HCT116 (cell line): Measurements from ENCODE around the gene AURKA. TPM values are rescaled to one million over a fixed set of nuclear protein-coding genes. Genes with fewer than 3 reads are reported as not detected.

Source experiments
- ATAC-seq: fragments of 200-7000 bp; cut with Tn5 transposase; 2 replicates; pipeline ENCODE4 v1.9.1; 2020; ENCODE audit warnings: mild to moderate bottlenecking, moderate library complexity
- BruUV-seq: library from RNA; stranded (reverse); fragments of 400-500 nt; replicated peaks from 2 replicates; lab custom pipeline; 2021; lab: Mats Ljungman, UMichigan
- CTCF ChIA-PET: fragments of 300-600 bp; sonication (Branson Sonifier 250); formaldehyde crosslinking; loops from one replicate; lab custom pipeline; 2021; ENCODE audit warnings: antibody characterized with exemption; lab: Charles Lee
- POLR2A ChIA-PET: fragments of 300-600, 350-600 bp; sonication (Branson Sonifier 250); formaldehyde crosslinking; loops from one replicate; lab custom pipeline; 2021; ENCODE audit warnings: antibody characterized with exemption; lab: Charles Lee
- RAD21 ChIA-PET, 2 experiments: fragments of 300-600 bp; sonication (Branson Sonifier 250); formaldehyde crosslinking; loops; one replicate each; lab custom pipeline; 2023; ENCODE audit warnings: low total read pairs in 2 of 2; ENCODE audit not compliant: uncharacterized antibody in 2 of 2, unreplicated experiment in 2 of 2, low non-redundant PET in 1 of 2; lab: Charles Lee
- DNase-seq: peaks from one replicate; pipeline ENCODE4 v3.0.0-alpha.2; 2010; ENCODE audit warnings: low read depth, low spot score
- H2AFZ ChIP-seq: fragments of 200-600 bp; shearing (Covaris generic), sonication (generic); 2 replicates; pipeline ENCODE4 v1.6.1; 2017; ENCODE audit warnings: low read depth, mixed run types, mixed read lengths, antibody characterized with exemption, low read length; ENCODE audit not compliant: poor library complexity, severe bottlenecking
- H3K27ac ChIP-seq: 2 replicates; pipeline ENCODE4 v1.5.1; 2012; ENCODE audit warnings: low read depth, low read length
- H3K27me3 ChIP-seq: fragments of 200-600 bp; sonication (generic); 2 replicates; pipeline ENCODE4 v1.6.1; 2016; ENCODE audit warnings: mixed run types, low read length, mixed read lengths; ENCODE audit not compliant: insufficient read depth
- H3K36me3 ChIP-seq, 2 experiments: fragments of 200-500 bp in 1 of 2; fragments of 200-600 bp in 1 of 2; sonication (Bioruptor generic) in 1 of 2; sonication (generic) in 1 of 2; 2 replicates each; pipeline versions ENCODE4 v1.5.1 to v1.6.1; 2014 to 2016; ENCODE audit warnings: low read length in 2 of 2, inconsistent platforms in 1 of 2, mixed read lengths in 1 of 2, mixed run types in 1 of 2; ENCODE audit not compliant: insufficient read depth in 2 of 2, control insufficient read depth in 1 of 2
- H3K4me1 ChIP-seq, 2 experiments: fragments of 200-600 bp in 1 of 2; sonication (generic) in 1 of 2; 2 replicates each; pipeline versions ENCODE4 v1.5.1 to v1.6.1; 2012 to 2017; ENCODE audit warnings: low read length in 2 of 2, inconsistent platforms in 1 of 2, mild to moderate bottlenecking in 1 of 2, mixed read lengths in 1 of 2, mixed run types in 1 of 2, moderate library complexity in 1 of 2; ENCODE audit not compliant: insufficient read depth in 2 of 2, control insufficient read depth in 1 of 2
- H3K4me2 ChIP-seq: fragments of 200-600 bp; sonication (generic); 2 replicates; pipeline ENCODE4 v1.6.1; 2017; ENCODE audit warnings: mixed run types, low read length, mixed read lengths
- H3K4me3 ChIP-seq, 2 experiments: fragments of 200-600 bp in 1 of 2; sonication (generic) in 1 of 2; replicated peaks in 1 of 2; 2 replicates each; pipeline ENCODE4 v1.5.1; 2011 to 2016; ENCODE audit warnings: low read length in 2 of 2, control low read depth in 1 of 2, low read depth in 1 of 2, mild to moderate bottlenecking in 1 of 2, mixed read lengths in 1 of 2, mixed run types in 1 of 2
- H3K79me2 ChIP-seq: fragments of 200-600 bp; sonication (generic); 2 replicates; pipeline ENCODE4 v1.6.1; 2017; ENCODE audit warnings: mild to moderate bottlenecking, mixed run types, low read length, moderate library complexity, mixed read lengths; ENCODE audit not compliant: insufficient read depth
- H3K9ac ChIP-seq: fragments of 200-600 bp; sonication (generic); 2 replicates; pipeline ENCODE4 v1.6.1; 2016; ENCODE audit warnings: low read length, mixed read lengths
- H3K9me2 ChIP-seq: fragments of 200-600 bp; sonication (generic), shearing (Covaris generic); 2 replicates; pipeline ENCODE4 v1.6.1; 2017; ENCODE audit warnings: mixed run types, mild to moderate bottlenecking, moderate library complexity; ENCODE audit not compliant: insufficient read depth
- H3K9me3 ChIP-seq, 2 experiments: fragments of 200-500 bp in 1 of 2; fragments of 200-600 bp in 1 of 2; sonication (Bioruptor generic) in 1 of 2; sonication (generic) in 1 of 2; 2 replicates each; pipeline ENCODE4 v1.6.1; 2014 to 2017; ENCODE audit warnings: low read length in 2 of 2, mixed read lengths in 2 of 2, inconsistent platforms in 1 of 2, low read depth in 1 of 2, mild to moderate bottlenecking in 1 of 2, mixed run types in 1 of 2, moderate library complexity in 1 of 2; ENCODE audit not compliant: control insufficient read depth in 1 of 2, insufficient read depth in 1 of 2
- H4K20me1 ChIP-seq: fragments of 200-600 bp; sonication (generic), shearing (Covaris generic); 2 replicates; pipeline ENCODE4 v1.6.1; 2017; ENCODE audit warnings: mixed run types, mild to moderate bottlenecking, moderate library complexity; ENCODE audit not compliant: insufficient read depth
- CBX3 ChIP-seq: IDR thresholded peaks from 2 replicates; pipeline ENCODE4 v1.6.1; 2012; ENCODE audit warnings: low read depth
- POLR2AphosphoS5 ChIP-seq: IDR thresholded peaks from 2 replicates; pipeline ENCODE4 v1.6.1; 2011; ENCODE audit warnings: mild to moderate bottlenecking, low read depth, low read length, moderate library complexity
- RAD21 ChIP-seq: IDR thresholded peaks from 2 replicates; pipeline ENCODE4 v1.6.1; 2012; ENCODE audit warnings: low read depth, mild to moderate bottlenecking
- TCF7L2 ChIP-seq: IDR thresholded peaks from 2 replicates; pipeline ENCODE4 v1.7.0; 2011; ENCODE audit warnings: borderline replicate concordance, inconsistent platforms; ENCODE audit not compliant: insufficient read depth, insufficient read length; ENCODE audit errors: extremely low read depth
- YY1 ChIP-seq: IDR thresholded peaks from 2 replicates; pipeline ENCODE4 v1.6.1; 2011; ENCODE audit warnings: low read length, low read depth, moderate library complexity, mild to moderate bottlenecking; ENCODE audit not compliant: insufficient replicate concordance; ENCODE audit errors: extremely low read depth
- ZBTB33 ChIP-seq: IDR thresholded peaks from 2 replicates; pipeline ENCODE4 v1.6.1; 2011; ENCODE audit warnings: mild to moderate bottlenecking, low read length, moderate library complexity; ENCODE audit not compliant: insufficient replicate concordance; ENCODE audit errors: extremely low read depth
- ZFX ChIP-seq: fragments of 450-650 bp; IDR thresholded peaks from 2 replicates; pipeline ENCODE4 v1.6.1; 2017
- ZNF274 ChIP-seq: fragments of 200-500 bp; sonication (Bioruptor generic); IDR thresholded peaks from 2 replicates; pipeline ENCODE4 v1.6.1; 2014; ENCODE audit warnings: mild to moderate bottlenecking, low read depth, low read length, inconsistent platforms
- intact Hi-C: fragments of 100-400 bp; cut with micrococcal nuclease; formaldehyde crosslinking; loops from 2 replicates; pipeline ENCODE4 v1.10.0; 2022
- total RNA-seq: library from RNA; stranded (reverse); gene quantifications from one replicate; pipeline ENCODE4 v1.2.1, GENCODE V29; 2021; ENCODE audit not compliant: unreplicated experiment
- TF ChIP-seq, protein P1 (sequence below), 3 experiments: fragments of 200-600 bp in 1 of 3; sonication (generic) in 1 of 3; IDR thresholded peaks in 2 of 3; conservative IDR thresholded peaks in 1 of 3; 2 replicates each; pipeline ENCODE4 v1.5.1; 2012 to 2017; ENCODE audit warnings: low read depth in 2 of 3, low read length in 2 of 3, antibody characterized with exemption in 1 of 3, borderline replicate concordance in 1 of 3, control low read depth in 1 of 3, mild to moderate bottlenecking in 1 of 3, mixed read lengths in 1 of 3, mixed run types in 1 of 3, moderate library complexity in 1 of 3; ENCODE audit not compliant: insufficient read depth in 1 of 3

Gene AURKA
- total RNA-seq, 1 experiment from 2014 or later = 80.1 TPM

DNA sequence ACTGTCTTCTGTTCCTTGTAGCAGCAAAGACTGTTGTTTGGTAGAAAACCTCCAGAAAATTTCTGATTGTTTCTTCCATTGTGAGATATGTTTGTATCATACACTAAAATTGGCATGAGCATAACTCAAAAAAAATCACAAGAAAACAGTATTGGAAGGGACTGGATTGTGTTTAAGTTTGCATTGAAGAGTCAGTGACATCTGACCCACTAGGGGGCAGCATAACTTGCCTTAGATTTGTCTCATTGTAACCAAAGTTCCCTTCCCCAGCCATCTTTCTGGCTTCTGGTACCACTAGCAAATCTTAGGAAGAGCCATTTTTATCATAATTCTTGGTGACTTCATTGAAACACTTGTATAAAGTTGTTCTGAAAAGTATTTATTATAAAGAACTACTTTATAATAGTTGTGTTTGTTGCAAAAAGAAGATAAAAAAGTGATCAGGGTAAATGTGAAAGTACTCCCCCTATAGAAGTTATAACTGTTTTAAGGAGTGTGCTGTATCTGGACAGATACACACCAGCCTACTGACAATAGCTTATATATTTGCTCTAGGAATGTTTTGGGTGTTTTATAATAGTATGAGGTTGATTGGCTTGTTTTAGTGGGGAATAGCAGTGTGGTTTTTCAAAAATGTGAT lies 8.1 kb upstream of the AURKA start:
- no peak overlapping the region for H3K27ac ChIP-seq
- no peaks in the 10 kb centered on the region for H3K27me3 ChIP-seq
- H3K9ac ChIP-seq = no peak overlapping the region
- BruUV-seq = no TSS peak
- ATAC-seq (peak; percentile 81), DNase-seq (peak; percentile 51)
- no peaks in the 10 kb centered on the region for H3K9me2 ChIP-seq
- ChIA-PET CTCF (no interaction called here), RAD21 (no interaction called here), POLR2A (no interaction called here)
- peaks cover 70 to 83% of the 10 kb centered on the region in 2 experiments for H3K36me3 ChIP-seq
- H3K4me1 ChIP-seq = no peaks in the 10 kb centered on the region
- intact Hi-C loops = loop anchor here (2.0 kb wide), 1 partner anchor 177 kb away; no protein-coding TSS in a partner anchor
- H2AFZ ChIP-seq = no peak overlapping the region
- H3K79me2 ChIP-seq = peaks cover 88% of the 10 kb centered on the region
- no peak overlapping the region for H3K4me2 ChIP-seq
- TF ChIP-seq POLR2AphosphoS5 = no peak
- TF ChIP-seq TCF7L2 = no peak
- no peak for TF ChIP-seq ZNF274
- 0 out of 2 replicates have a peak, but pooled peaks have one; percentile 12 for TF ChIP-seq CBX3
- TF ChIP-seq ZFX = no peak
- TF ChIP-seq, protein P1, sequence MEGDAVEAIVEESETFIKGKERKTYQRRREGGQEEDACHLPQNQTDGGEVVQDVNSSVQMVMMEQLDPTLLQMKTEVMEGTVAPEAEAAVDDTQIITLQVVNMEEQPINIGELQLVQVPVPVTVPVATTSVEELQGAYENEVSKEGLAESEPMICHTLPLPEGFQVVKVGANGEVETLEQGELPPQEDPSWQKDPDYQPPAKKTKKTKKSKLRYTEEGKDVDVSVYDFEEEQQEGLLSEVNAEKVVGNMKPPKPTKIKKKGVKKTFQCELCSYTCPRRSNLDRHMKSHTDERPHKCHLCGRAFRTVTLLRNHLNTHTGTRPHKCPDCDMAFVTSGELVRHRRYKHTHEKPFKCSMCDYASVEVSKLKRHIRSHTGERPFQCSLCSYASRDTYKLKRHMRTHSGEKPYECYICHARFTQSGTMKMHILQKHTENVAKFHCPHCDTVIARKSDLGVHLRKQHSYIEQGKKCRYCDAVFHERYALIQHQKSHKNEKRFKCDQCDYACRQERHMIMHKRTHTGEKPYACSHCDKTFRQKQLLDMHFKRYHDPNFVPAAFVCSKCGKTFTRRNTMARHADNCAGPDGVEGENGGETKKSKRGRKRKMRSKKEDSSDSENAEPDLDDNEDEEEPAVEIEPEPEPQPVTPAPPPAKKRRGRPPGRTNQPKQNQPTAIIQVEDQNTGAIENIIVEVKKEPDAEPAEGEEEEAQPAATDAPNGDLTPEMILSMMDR (IDR thresholded peaks at IDR 0.05 in 2 of 3, conservative IDR thresholded peaks at IDR 0.05 in 1 of 3; ENCODE audit: borderline replicate concordance in 1 of 3, insufficient read depth in 1 of 3, low read depth in 2 of 3, low read length in 2 of 3) = peak; percentile 49 to 89 (median 75); a peak in 5 of 6 replicates
- TF ChIP-seq RAD21 = peak; percentile 51
- no peak for TF ChIP-seq ZBTB33
- peak; percentile 20 for TF ChIP-seq YY1
- no peak overlapping the region for H3K4me3 ChIP-seq
- H4K20me1 ChIP-seq = peaks cover 6% of the 10 kb centered on the region; the same call in 1 of the 2 replicates
- no peaks in the 10 kb centered on the region for H3K9me3 ChIP-seq
